Measurements from ENCODE around the gene TSEN2. TPM values are rescaled to one million over a fixed set of nuclear protein-coding genes. Genes with fewer than 3 reads are reported as not detected.
"Not testable (repeated sequence)": the region's sequence is repeated elsewhere in the genome, so short reads cannot be mapped to it uniquely, and the experiment has no call there.

Gene TSEN2
- total and polyA plus RNA-seq, 7 donors: 12.5 to 30.9 (median 15.0) TPM

GRCh38 chr3:12456441-12456840 is 27.8 kb upstream of the TSEN2 start:
- H3K27me3 ChIP-seq (ENCODE audit: insufficient read depth in 3 of 3, low read length in 2 of 3): no peaks in the 10 kb centered on the region
- intact Hi-C loops (cut with DNase I): no loop called here
- no peak for DNase-seq
- no peak for TF ChIP-seq CTCF (IDR thresholded peaks at IDR 0.05)
- H3K27ac ChIP-seq: no peak overlapping the region
- H3K4me1 ChIP-seq: no peaks in the 10 kb centered on the region
- H3K9me3 ChIP-seq: no peaks in the 10 kb centered on the region
- 65 to 74% (median 69%) methylated on average over 3 of the region's 3 CpGs for WGBS, 3 donors
- ATAC-seq: no peak
- no peak overlapping the region for H3K4me3 ChIP-seq
- no peaks in the 10 kb centered on the region for H3K36me3 ChIP-seq (ENCODE audit: insufficient read depth in 1 of 2, low read depth in 1 of 2)

- WGBS, 3 donors: 85 to 91% (median 87%) methylated on average over 4 of the region's 4 CpGs
- H3K9me3 ChIP-seq; intact Hi-C loops (cut with DNase I); ATAC-seq; H3K4me1 ChIP-seq; H3K27ac ChIP-seq; H3K36me3 ChIP-seq (ENCODE audit: insufficient read depth in 1 of 2, low read depth in 1 of 2); H3K4me3 ChIP-seq; H3K27me3 ChIP-seq (ENCODE audit: insufficient read depth in 3 of 3, low read length in 2 of 3); DNase-seq: not testable (repeated sequence)
Measured at GRCh38 chr3:12457380-12457779, 26.9 kb upstream of the TSEN2 start.

GRCh38 chr3:12458901-12459300 is 25.4 kb upstream of the TSEN2 start:
- TF ChIP-seq CTCF (IDR thresholded peaks at IDR 0.05): no peak
- no peak for DNase-seq
- no peaks in the 10 kb centered on the region for H3K36me3 ChIP-seq (ENCODE audit: insufficient read depth in 1 of 2, low read depth in 1 of 2)
- no peaks in the 10 kb centered on the region for H3K4me1 ChIP-seq
- 67 to 79% (median 73%) methylated on average over 8 of the region's 8 CpGs for WGBS, 3 donors
- H3K4me3 ChIP-seq: no peak overlapping the region
- intact Hi-C loops (cut with DNase I): no loop called here
- H3K27ac ChIP-seq: no peak overlapping the region
- H3K9me3 ChIP-seq: no peaks in the 10 kb centered on the region
- ATAC-seq: no peak
- no peaks in the 10 kb centered on the region for H3K27me3 ChIP-seq (ENCODE audit: insufficient read depth in 3 of 3, low read length in 2 of 3)

GRCh38 chr3:12460127-12460526 is 24.2 kb upstream of the TSEN2 start:
- intact Hi-C loops (cut with DNase I): no loop called here
- WGBS, 3 donors: 76 to 84% (median 76%) methylated on average over 3 of the region's 3 CpGs
- H3K27me3 ChIP-seq (ENCODE audit: insufficient read depth in 3 of 3, low read length in 2 of 3): no peaks in the 10 kb centered on the region
- no peaks in the 10 kb centered on the region for H3K4me1 ChIP-seq
- no peak for TF ChIP-seq CTCF (IDR thresholded peaks at IDR 0.05)
- no peaks in the 10 kb centered on the region for H3K36me3 ChIP-seq (ENCODE audit: insufficient read depth in 1 of 2, low read depth in 1 of 2)
- no peaks in the 10 kb centered on the region for H3K9me3 ChIP-seq
- ATAC-seq (no peak), DNase-seq (no peak)
- H3K4me3 ChIP-seq: no peak overlapping the region
- no peak overlapping the region for H3K27ac ChIP-seq

GRCh38 chr3:12461097-12461649 is 23.1 kb upstream of the TSEN2 start:
- Histone ChIP-seq H3K36me3 (ENCODE audit: insufficient read depth in 1 of 2, low read depth in 1 of 2) (no peaks in the 10 kb centered on the region), H3K9me3 (no peaks in the 10 kb centered on the region), H3K4me1 (no peaks in the 10 kb centered on the region), H3K27ac (no peak overlapping the region), H3K27me3 (ENCODE audit: insufficient read depth in 3 of 3, low read length in 2 of 3) (no peaks in the 10 kb centered on the region), H3K4me3 (no peak overlapping the region)
- DNase-seq: no peak
- no peak for ATAC-seq
- TF ChIP-seq CTCF (IDR thresholded peaks at IDR 0.05): no peak
- intact Hi-C loops (cut with DNase I): no loop called here
- WGBS, 3 donors: 84 to 88% (median 85%) methylated on average over 7 of the region's 7 CpGs
